GM21390 (cell line): ENCODE data around the gene AFAP1L2.

Experiments
- ATAC-seq: cut with Tn5 transposase; IDR thresholded peaks from one replicate; pipeline ENCODE4 v1.9.1; 2021; ENCODE audit not compliant: unreplicated experiment

The AFAP1L2 gene, protein sequence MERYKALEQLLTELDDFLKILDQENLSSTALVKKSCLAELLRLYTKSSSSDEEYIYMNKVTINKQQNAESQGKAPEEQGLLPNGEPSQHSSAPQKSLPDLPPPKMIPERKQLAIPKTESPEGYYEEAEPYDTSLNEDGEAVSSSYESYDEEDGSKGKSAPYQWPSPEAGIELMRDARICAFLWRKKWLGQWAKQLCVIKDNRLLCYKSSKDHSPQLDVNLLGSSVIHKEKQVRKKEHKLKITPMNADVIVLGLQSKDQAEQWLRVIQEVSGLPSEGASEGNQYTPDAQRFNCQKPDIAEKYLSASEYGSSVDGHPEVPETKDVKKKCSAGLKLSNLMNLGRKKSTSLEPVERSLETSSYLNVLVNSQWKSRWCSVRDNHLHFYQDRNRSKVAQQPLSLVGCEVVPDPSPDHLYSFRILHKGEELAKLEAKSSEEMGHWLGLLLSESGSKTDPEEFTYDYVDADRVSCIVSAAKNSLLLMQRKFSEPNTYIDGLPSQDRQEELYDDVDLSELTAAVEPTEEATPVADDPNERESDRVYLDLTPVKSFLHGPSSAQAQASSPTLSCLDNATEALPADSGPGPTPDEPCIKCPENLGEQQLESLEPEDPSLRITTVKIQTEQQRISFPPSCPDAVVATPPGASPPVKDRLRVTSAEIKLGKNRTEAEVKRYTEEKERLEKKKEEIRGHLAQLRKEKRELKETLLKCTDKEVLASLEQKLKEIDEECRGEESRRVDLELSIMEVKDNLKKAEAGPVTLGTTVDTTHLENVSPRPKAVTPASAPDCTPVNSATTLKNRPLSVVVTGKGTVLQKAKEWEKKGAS

DNA sequence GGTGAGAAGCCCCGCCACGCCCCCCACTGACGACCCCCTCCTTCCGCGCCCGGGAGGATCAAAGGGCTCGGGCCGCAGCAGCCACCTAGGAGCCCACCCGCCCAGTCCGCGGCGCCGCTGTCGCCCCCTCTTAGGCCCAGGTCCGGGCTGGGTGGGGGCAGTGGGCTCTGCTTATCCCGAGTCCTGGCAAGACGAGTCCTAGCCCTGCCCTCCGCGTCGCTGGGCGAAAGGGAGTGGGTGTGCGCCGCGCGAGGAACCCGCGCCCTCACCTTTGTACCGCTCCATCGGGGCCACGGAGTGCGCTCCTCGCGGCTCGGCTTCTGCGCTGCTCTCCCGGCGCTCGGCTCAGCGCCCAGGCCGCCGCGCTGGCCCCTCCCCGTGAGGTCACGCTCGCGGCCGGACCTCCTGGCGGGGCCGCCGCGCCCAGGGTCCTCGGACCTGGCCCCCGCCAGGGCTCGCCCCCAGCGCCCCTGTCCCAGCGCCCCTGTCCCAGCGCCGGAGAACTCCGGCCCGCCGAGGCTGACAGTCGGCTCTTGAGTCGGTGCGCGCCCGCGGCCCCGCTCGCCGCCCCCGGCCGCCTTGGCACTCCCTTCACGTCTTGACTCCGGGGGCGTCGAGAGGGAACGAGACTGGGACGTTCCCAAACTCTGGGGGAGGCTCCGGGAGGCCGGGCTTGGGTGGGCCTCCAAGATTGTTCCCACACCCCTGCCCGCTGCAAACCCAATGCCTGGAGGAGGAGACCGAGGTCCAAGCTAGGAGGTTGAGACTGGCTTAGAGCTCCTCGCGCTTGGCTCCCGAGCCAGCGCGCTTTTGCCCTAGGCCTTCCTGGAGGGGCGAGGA, at the start of gene AFAP1L2:
Gene AFAP1L2, minus strand, starts transcription at position 332 of the 840 bp plus-strand sequence. Its CDS starts 47 bp downstream, at position 285.
- peak; percentile 52 for ATAC-seq

DNA sequence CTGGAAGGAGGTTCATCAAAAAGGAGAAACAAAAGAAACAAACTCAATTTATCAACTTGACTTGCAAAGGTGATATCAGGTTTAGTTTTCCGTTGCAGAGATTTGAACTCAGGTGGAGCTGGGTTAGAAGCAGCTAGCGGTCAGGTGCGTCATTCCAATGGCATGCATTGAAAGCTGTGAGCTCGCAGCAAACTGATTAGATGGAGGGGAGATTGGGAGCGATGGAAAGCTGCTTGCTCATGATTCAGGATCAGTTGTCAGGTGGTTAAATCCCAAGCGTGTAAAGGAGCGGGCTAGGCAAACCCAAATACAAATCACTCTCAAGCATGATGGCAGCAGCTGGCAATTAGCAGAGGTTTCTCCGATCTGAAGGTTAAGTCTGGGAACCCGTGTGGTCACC, 49.3 kb upstream of the AFAP1L2 start:
- ATAC-seq, result no peak

DNA sequence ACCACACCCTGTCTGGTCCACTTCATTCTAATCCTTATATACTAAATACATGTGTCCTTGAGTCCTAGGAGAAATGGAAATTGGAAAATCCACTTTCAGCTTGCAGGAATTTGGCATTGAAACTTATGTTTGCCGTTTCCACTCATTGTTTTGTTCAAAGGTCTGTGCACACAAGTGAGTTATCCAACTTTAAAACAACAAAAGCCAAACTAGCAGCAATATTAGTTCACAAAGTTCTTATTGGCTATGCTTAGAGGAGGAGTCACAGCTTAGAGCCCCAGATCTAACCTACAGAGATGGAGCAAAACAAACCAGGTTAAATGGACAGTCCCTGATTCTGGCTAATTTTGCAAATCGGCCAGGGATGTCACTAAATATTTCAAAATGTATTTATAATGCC, 44.6 kb upstream of the AFAP1L2 start:
- no peak for ATAC-seq

DNA sequence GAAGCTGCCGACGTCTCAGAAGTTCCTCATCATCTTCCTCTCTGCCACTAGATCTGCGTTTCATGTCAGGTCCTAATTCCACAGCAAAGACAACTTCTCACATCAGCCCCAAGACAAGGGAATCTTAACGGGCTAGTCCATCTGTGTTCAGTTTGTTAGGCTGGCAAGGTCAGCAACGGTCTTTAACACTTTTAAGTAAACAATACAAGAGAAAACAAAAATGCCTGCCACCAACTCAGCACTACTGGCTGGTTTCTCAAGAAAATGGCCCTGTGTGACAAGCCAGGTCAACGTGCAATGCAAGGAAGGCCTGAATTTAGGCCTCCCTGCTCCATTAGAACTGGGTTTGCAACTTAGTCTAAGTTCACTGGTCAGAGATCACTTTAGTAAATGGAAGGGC, 41.0 kb upstream of the AFAP1L2 start:
- no peak for ATAC-seq

DNA sequence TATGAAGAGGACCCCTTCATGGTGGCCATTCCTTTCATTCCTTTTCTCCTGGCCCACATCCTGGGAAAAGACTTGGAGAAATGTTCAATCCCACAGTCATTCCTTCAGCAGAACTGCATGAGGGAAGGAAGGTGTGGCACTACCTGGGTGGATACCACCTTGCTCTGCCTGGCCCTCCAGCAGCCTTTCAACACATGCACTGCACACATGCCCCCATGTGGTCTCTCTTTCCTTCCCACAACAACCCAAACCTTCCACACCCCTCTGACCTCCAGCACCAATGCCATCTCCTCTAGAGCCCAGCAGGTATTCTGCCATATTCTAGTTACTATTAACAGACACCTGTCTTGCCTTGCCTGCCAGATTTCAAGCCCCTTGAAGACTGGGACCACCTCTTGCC, 40.5 kb upstream of the AFAP1L2 start:
- no peak for ATAC-seq

DNA sequence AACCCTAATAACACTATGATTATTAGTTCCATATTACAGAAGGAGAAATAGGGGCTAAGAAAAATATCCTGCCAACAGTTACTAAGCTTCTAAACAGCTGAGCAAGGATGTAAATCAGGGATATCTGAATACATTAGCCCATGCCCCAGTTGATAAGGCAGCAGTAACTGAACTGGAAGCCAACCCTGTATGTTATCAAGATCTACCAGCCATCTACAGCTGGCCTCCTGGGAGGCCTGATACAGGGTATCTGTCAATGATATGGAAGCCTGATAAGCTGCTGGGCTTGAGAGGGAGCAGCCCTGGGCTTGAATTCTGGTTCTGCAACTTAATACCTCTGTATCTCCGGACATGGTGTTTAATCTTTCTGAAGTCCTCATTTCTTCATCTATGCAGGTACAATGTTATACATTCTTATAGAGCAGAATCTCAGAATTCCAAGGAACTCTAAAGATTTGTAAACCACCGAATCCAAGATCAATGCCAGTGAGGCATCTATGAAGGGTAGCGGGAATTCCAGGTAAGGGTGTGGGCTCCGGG, 37.9 kb upstream of the AFAP1L2 start:
- ATAC-seq, result no peak

DNA sequence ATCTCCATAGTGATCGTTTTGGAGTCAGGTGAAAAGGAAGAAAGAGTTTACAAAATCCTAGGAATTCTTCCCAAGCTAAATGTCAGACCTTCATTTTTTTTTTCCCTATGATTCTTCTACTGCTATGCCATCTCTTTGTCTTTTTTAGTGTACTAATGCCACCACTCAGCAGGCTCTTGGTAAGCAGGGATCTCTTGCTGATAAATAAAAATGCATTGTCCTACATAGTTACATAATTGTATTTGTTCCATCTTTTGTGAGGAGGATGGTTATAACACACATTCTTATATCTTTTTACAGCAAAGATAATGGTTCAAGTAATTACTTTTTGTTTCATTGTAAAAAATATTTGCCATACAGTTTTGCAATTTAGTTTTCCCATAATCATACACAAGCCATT, 36.8 kb upstream of the AFAP1L2 start:
- no peak for ATAC-seq

DNA sequence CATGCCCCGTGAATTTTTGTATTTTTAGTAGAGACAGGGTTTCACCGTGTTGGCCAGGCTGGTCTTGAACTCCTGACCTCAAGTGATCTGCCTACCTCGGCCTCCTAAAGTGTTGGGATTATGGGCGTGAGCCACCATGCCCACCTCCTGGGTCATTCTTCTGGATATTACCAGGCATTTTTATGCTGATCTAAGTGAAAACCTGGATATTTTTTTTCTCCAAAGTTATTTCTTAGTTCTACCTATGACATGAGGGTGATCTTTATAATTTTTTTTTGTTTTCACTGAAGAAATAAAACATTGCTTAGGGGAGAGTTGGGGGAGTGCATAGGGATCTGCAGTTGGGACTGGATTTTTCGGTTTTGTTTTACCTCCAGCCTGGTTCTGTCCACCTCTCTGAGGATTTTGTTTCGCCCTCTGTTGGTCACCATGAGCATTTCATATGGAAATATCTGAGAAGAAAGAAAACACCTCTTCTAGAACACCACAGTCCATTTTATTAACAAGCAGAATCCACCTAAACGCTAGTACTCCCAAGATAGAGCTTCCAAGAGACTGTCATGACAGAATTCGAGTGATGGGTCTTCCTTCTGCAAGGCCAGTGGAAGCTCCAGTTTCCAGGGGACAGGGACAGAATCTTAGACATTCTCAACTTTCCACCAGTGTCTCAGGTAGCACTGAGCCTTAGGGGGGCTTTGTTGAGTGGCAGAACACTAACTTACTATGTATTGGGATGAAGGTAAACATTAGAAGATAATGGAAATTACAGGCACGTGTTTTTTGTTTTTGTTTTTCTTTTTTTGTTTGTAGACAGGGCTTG, 33.4 kb upstream of the AFAP1L2 start:
- ATAC-seq, result no peak

DNA sequence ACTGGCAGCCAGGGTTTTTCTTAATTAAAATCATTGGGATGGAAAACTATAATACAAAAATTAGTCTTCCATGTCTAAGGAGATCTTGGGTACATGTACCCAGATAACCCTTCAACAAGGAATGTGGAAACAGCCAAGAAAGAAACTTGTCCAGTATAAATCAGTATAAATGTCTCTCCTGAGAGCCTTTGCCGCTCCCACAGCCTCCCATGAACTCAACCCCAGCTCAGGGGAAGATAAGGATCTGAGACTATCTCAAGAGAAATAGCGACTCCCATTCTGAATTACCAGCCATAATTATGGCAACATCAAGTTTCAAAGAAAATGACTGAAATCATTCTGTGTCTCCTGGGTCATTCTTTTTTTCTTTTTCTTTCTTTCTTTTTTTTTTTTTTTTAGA, 32.6 kb upstream of the AFAP1L2 start:
- no peak for ATAC-seq

DNA sequence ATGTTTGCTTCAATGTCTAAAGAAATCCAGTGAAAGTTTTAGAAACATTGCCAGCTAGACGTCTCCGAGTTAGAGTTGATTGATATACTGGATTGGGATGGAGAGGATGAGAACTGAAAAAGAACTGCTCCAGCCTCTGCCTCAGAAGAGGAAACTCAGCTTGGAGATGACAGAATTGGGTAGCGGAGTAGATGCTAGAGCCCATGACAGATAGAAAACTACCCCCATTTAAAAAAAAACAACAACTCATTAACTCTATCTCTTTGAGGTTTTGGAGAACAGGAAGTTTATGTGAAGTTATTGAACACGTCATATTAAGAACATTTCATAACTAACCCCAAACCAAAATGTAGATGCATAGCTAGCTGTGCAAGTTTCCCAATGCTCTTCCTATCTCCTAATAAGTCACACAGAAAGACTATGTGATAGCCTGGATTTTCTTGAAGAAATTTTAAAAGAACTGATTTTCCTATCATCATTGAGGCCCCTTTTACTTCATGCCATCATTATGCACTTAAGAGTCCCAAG, 28.3 kb upstream of the AFAP1L2 start:
- ATAC-seq, result no peak

DNA sequence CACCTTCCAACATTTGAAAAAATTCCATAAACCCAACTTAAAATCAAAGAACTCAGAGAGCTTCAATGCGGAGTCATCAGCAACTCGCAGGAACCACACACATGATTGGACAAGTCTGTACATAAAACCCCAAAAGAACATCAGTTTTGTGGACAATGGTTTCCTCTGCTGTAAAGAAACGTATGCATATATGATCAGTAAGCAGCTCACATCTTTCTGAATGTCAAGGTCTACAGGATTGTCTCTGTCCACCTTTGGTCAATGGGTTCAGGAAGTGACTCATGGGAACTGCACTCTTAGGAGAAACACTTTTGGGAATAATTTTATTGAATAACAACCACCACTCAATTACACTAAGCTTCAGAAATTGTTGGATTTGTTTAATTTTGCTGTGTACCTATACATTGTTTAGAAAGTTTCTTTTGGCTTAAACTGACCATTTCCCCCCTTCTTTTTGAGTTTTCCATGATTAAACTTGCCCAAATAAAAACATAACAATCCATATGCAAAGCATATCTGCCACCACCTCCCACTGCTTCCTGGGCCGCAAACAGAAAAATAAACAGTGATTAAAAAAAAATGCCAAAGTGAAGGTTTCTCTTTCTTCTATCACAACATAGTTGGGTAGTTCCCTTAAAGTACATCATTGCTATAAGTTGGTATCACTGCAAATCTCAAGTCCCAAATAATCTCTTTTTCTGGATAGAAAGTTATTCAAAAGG, 27.3 kb upstream of the AFAP1L2 start:
- ATAC-seq, result no peak

DNA sequence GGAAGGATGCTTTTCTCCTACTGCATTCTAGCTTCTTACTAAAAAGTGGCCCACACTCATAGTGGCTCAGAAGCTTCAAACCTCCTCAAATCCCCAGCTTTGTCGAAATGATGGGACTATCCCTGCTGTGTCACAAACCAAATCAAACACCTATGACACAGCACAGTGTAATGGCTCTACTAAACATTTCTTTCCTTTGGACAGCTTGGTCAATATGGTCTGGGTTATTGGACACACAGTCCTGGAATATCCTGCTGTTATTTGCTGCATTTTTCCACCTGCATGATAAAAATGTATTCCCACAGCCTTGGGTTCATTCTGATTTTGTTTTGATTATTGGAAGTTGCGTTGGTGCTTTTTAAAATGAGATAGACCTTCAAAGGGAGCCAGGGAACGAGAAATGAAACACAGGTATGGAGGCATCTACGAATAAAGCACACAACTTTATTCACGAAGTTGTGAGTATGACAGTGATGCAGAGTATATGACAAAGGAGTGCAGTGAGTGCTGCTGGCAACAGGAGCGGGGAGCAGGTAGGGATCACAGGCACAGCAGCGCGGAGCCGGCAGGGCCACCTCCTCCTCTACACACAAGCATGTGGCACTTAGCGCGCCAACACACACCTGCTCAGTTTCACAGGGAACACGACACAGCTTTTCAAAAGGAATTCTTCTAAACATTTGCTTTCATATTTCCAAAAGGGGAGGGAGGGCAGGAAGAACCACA, 26.5 kb upstream of the AFAP1L2 start:
- ATAC-seq, result no peak

DNA sequence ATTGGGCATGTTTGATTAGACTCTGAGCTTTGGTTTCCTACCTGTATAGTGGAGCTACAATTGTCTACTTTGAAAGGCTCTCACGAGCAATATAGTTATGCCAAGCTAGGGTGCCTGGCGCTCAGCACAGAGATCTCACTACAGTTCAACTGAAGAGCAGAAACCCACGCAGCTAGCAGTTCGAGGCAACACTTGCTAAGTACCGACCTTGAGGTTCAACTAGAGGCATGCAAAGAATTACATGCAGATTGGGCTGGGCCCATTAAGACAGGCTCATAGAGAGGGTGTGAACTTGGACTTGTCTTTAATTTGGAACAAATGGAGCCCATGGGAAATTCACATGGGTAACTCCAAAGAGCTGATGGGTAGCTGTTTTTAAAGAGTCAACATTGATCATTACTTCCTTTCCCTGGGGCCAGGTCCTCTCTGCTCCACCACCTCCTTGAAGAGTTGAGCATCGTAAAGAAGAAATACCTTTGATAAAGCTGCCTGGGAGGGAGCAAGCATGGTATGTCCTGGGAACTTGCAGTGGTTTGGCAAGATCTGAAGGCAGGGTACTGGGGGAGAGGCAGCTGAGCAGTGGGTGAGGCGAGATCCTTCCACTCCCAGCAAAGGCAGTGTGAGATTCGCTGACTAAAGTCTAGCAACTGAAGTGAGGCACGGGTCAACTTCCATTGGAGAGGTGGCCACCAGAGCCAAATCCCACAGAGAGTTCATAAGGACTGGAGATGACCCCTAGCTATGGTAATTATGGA, 25.5 kb upstream of the AFAP1L2 start:
- no peak for ATAC-seq

DNA sequence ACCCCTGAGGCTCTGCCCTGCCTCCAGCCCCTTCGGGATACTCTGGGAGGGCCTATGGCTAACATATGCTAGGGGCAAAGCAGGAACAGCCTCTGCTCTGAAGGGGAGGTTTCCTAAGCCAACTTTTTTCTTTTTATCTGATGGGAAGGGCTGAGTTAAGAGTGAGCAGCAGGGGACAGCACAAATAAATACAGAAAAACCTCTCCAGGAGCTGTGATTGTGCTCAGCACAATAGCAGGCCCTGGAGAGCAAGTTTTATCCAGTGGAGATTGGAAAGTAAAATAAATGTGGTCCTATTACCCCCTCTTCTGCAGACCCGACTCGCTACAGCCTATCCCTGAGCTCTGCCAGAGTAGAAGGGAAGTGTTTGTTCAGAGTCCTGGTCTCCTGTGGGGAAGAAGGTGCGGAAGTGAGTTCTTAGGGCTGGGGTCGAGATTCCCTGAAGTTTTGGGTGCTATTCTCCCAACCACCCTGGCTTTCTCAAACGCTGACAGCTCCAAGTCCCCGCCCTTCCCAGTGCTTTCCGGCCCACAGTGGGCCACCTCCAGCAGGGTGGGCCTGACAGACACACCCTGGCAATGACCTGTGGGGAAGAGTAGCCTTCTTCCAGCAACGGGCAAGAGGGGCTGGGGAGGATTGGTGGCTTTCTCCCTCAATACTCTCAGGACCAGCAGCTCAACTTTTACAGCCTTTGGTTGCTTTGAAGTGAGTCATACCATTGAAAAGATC, 23.0 kb upstream of the AFAP1L2 start:
- ATAC-seq, result no peak

DNA sequence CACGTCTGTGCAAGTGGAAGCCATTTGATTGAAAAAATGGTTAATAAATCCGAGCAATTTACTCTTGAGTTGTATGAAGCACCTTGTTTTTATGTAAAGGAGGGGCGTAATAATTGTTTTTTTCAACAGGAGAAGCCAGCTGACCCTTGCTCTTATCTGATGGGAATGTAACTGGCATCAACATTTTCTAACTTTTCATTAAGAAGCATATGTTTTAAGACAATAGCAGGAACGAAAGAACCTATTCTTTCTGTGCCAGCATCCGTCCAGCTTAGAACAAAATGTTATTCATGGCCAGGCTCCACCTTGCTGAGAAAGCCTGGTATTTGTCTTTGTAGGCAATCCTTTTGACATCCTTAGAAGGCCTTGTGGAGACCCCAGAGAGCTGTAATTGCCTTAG, 22.2 kb upstream of the AFAP1L2 start:
- no peak for ATAC-seq

DNA sequence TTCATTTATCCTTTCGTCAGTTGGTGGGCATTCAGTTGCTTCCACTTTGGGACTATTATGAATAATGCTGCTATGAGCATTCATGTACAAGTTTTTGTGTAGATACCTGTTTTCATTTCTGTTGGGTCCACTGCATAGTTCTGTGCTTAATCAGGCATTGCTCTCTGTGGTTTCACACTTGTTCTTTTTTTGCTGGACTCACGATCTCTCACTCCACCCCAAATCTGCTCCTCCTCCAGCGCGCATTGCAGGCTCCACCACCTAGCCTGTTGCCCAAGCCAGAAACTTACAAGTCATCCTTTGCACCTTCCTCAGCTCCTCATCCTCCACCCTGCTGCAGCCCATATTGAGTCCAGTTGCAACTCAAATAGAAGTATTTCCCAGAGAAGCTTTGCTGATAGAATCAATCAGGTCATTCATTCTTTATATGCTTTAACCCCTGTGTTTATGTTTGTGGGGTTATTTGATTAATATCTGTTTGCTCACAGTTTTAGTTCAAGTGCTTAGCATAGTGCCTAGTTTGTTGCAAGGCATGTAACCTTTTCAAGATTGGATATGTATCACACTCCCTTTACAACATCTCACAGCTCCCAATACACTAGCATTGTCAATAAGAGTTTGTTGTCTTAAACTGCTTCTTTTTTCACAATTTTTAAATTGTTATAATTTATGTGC, 16.6 kb upstream of the AFAP1L2 start:
- ATAC-seq, result peak; percentile 60

DNA sequence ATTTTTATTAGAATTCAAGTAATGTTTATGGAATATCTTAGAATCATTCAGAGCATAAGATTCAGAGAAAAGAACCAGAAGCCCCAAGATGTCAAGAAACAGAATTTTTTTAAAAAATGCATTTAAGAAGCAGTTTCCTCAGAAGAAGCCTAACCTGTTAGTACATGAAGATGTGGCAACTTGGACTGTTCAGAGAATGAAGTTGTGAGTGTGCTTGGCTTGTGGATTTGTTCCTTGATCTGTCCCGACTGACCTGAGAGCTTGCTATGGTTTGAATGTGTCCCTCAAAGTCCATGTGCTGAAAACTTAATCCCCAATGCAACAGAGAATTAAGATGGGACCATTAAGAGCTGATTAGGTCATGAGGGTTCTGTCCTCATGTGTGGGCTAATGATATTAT, 13.8 kb upstream of the AFAP1L2 start:
- ATAC-seq, result no peak
